ENCODE data around the gene TTI1.

TTI1 gene

GRCh38 chr20:37961066-37961465, 72.2 kb downstream of the TTI1 start:
- no peak for DNase-seq

GRCh38 chr20:37958856-37959520, 74.3 kb downstream of the TTI1 start:
- peak; percentile 15 for DNase-seq

GRCh38 chr20:37956107-37956585, 77.1 kb downstream of the TTI1 start:
- no peak for DNase-seq

GRCh38 chr20:37955511-37955910, 77.7 kb downstream of the TTI1 start:
- DNase-seq = peak; percentile 19

GRCh38 chr20:37954626-37955025, 78.6 kb downstream of the TTI1 start:
- peak; percentile 9 for DNase-seq

- peak; percentile 3 for DNase-seq
Observed at GRCh38 chr20:37954190-37954589, 79.1 kb downstream of the TTI1 start.

- DNase-seq = peak; percentile 9
Observed at GRCh38 chr20:37948956-37949355, 84.3 kb downstream of the TTI1 start.

- no peak for DNase-seq
Observed at GRCh38 chr20:37947943-37948342, 85.3 kb downstream of the TTI1 start.

- peak; percentile 9 for DNase-seq
Observed at GRCh38 chr20:37946946-37947345, 86.3 kb downstream of the TTI1 start.

- DNase-seq = peak; percentile 30
Observed at GRCh38 chr20:37945091-37945547, 88.1 kb downstream of the TTI1 start.

GRCh38 chr20:37944456-37944981, 88.7 kb downstream of the TTI1 start:
- DNase-seq = peak; percentile 45

- DNase-seq = peak; percentile 43
Observed at GRCh38 chr20:37943501-37944455, 89.5 kb downstream of the TTI1 start.

- peak; percentile 33 for DNase-seq
Observed at GRCh38 chr20:37943033-37943432, 90.2 kb downstream of the TTI1 start.

GRCh38 chr20:37941992-37942391, 91.3 kb downstream of the TTI1 start:
- no peak for DNase-seq

- no peak for DNase-seq
Observed at GRCh38 chr20:37941332-37941731, 91.9 kb downstream of the TTI1 start.

- no peak for DNase-seq
Observed at GRCh38 chr20:37940858-37941257, 92.4 kb downstream of the TTI1 start.

GRCh38 chr20:37939701-37940560, 93.3 kb downstream of the TTI1 start:
- DNase-seq = no peak

- DNase-seq = no peak
Observed at GRCh38 chr20:37938954-37939353, 94.3 kb downstream of the TTI1 start.

GRCh38 chr20:37938181-37938750, 95.0 kb downstream of the TTI1 start:
- no peak for DNase-seq

GRCh38 chr20:37937686-37938085, 95.6 kb downstream of the TTI1 start:
- no peak for DNase-seq

GRCh38 chr20:37936451-37936850, 96.8 kb downstream of the TTI1 start:
- no peak for DNase-seq

GRCh38 chr20:37936041-37936440, 97.2 kb downstream of the TTI1 start:
- no peak for DNase-seq

Measured in activated CD8-positive, alpha-beta memory T cell treated with anti-CD3 and anti-CD28 coated beads for 24 hours (primary cell).